Measurements from ENCODE around the gene B4GALT6. TPM values are rescaled to one million over a fixed set of nuclear protein-coding genes. Genes with fewer than 3 reads are reported as not detected.

B4GALT6 gene
- total RNA-seq, 1 donor from 2014 or later = 17.7 TPM

DNA sequence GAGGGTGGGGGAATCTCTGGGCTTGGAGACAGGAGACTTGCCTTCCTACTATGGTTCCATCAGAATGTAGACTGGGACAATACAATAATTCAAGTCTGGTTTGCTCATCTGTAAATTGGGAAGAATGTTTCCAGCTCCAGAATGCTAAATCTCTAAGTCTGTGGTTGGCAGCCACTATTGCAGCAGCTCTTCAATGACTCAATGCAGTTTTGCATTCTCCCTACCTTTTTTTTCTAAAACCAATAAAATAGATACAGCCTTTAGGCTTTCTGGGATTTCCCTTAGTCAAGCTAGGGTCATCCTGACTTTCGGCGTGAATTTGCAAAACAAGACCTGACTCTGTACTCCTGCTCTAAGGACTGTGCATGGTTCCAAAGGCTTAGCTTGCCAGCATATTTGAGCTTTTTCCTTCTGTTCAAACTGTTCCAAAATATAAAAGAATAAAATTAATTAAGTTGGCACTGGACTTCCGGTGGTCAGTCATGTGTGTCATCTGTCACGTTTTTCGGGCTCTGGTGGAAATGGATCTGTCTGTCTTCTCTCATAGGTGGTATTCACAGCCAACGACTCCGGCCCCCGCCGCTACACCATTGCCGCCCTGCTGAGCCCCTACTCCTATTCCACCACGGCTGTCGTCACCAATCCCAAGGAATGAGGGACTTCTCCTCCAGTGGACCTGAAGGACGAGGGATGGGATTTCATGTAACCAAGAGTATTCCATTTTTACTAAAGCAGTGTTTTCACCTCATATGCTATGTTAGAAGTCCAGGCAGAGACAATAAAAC lies 86.2 kb downstream of the B4GALT6 start:
- peaks cover 17% of the 10 kb centered on the region for H3K4me1 Mint-ChIP-seq (ENCODE audit: low read depth, unreplicated experiment)
- H2AFZ ChIP-seq (ENCODE audit: low read depth, low read length) = no peak overlapping the region
- peaks cover 2% of the 10 kb centered on the region for H3K9me3 Mint-ChIP-seq (ENCODE audit: unreplicated experiment)
- no peak overlapping the region for H3K9ac ChIP-seq (ENCODE audit: low read length)
- H3K9me3 ChIP-seq (ENCODE audit: insufficient read depth, low read depth, low read length) = no peaks in the 10 kb centered on the region
- no peak overlapping the region for H3K27ac Mint-ChIP-seq (ENCODE audit: unreplicated experiment)
- H3K27me3 ChIP-seq (ENCODE audit: insufficient read depth, low read length) = no peaks in the 10 kb centered on the region
- H3K4me3 ChIP-seq (ENCODE audit: insufficient read depth, low read depth, low read length) = no peak overlapping the region
- H3K4me1 ChIP-seq (ENCODE audit: insufficient read depth, low read length) = peaks cover 1% of the 10 kb centered on the region
- DNase-seq (ENCODE audit: low read depth) (no peak), FAIRE-seq (no peak)
- no peak overlapping the region for H3K4me2 ChIP-seq (ENCODE audit: low read length)
- no peak overlapping the region for H3K27ac ChIP-seq (ENCODE audit: low read depth, low read length)
- TF ChIP-seq, protein P1, sequence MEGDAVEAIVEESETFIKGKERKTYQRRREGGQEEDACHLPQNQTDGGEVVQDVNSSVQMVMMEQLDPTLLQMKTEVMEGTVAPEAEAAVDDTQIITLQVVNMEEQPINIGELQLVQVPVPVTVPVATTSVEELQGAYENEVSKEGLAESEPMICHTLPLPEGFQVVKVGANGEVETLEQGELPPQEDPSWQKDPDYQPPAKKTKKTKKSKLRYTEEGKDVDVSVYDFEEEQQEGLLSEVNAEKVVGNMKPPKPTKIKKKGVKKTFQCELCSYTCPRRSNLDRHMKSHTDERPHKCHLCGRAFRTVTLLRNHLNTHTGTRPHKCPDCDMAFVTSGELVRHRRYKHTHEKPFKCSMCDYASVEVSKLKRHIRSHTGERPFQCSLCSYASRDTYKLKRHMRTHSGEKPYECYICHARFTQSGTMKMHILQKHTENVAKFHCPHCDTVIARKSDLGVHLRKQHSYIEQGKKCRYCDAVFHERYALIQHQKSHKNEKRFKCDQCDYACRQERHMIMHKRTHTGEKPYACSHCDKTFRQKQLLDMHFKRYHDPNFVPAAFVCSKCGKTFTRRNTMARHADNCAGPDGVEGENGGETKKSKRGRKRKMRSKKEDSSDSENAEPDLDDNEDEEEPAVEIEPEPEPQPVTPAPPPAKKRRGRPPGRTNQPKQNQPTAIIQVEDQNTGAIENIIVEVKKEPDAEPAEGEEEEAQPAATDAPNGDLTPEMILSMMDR (IDR thresholded peaks at IDR 0.05; ENCODE audit: insufficient read depth, low read depth, low read length) = no peak
- TF ChIP-seq EZH2 (IDR thresholded peaks at IDR 0.05; ENCODE audit: insufficient read depth, low read length) = no peak
- H4K20me1 ChIP-seq (ENCODE audit: insufficient read depth, low read length) = no peaks in the 10 kb centered on the region
- H3K4me3 Mint-ChIP-seq (ENCODE audit: unreplicated experiment) = no peak overlapping the region
- no peaks in the 10 kb centered on the region for H3K27me3 Mint-ChIP-seq (ENCODE audit: low read depth, unreplicated experiment)
- H3K79me2 ChIP-seq (ENCODE audit: insufficient read depth, low read length) = no peaks in the 10 kb centered on the region
- H3K36me3 Mint-ChIP-seq (ENCODE audit: low read depth, unreplicated experiment) = no peaks in the 10 kb centered on the region
- no peaks in the 10 kb centered on the region for H3K36me3 ChIP-seq (ENCODE audit: insufficient read depth, low read length)

DNA sequence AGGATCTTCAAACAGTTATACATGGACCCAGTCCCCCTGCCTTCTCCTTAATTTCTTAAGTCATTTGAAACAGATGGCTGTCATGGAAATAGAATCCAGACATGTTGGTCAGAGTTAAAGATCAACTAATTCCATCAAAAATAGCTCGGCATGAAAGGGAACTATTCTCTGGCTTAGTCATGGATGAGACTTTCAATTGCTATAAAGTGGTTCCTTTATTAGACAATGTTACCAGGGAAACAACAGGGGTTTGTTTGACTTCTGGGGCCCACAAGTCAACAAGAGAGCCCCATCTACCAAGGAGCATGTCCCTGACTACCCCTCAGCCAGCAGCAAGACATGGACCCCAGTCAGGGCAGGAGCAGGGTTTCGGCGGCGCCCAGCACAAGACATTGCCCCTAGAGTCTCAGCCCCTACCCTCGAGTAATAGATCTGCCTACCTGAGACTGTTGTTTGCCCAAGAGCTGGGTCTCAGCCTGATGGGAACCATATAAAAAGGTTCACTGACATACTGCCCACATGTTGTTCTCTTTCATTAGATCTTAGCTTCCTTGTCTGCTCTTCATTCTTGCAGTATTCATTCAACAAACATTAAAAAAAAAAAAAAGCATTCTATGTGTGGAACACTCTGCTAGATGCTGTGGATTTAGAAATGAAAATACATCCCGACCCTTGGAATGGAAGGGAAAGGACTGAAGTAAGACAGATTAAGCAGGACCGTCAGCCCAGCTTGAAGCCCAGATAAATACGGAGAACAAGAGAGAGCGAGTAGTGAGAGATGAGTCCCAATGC lies 88.1 kb downstream of the B4GALT6 start:
- no peak overlapping the region for H3K4me3 Mint-ChIP-seq (ENCODE audit: unreplicated experiment)
- no peak overlapping the region for H3K4me2 ChIP-seq (ENCODE audit: low read length)

More for the DNA sequence above, 88.1 kb downstream of the B4GALT6 start:
- TF ChIP-seq, protein P1 (IDR thresholded peaks at IDR 0.05; ENCODE audit: insufficient read depth, low read depth, low read length) = no peak
- TF ChIP-seq EZH2 (IDR thresholded peaks at IDR 0.05; ENCODE audit: insufficient read depth, low read length) = no peak
- H4K20me1 ChIP-seq (ENCODE audit: insufficient read depth, low read length) = no peaks in the 10 kb centered on the region
- Mint-ChIP-seq H3K9me3 (ENCODE audit: unreplicated experiment) (peaks cover 2% of the 10 kb centered on the region), H3K36me3 (ENCODE audit: low read depth, unreplicated experiment) (no peaks in the 10 kb centered on the region), H3K27ac (ENCODE audit: unreplicated experiment) (peak overlapping the region; percentile 94), H3K4me1 (ENCODE audit: low read depth, unreplicated experiment) (peaks cover 17% of the 10 kb centered on the region), H3K27me3 (ENCODE audit: low read depth, unreplicated experiment) (no peaks in the 10 kb centered on the region)
- H3K4me3 ChIP-seq (ENCODE audit: insufficient read depth, low read depth, low read length) = no peak overlapping the region
- FAIRE-seq (no peak), DNase-seq (ENCODE audit: low read depth) (peak; percentile 46)
- H3K27me3 ChIP-seq (ENCODE audit: insufficient read depth, low read length) = no peaks in the 10 kb centered on the region
- no peak overlapping the region for H3K9ac ChIP-seq (ENCODE audit: low read length)
- H3K36me3 ChIP-seq (ENCODE audit: insufficient read depth, low read length) = no peaks in the 10 kb centered on the region
- H3K4me1 ChIP-seq (ENCODE audit: insufficient read depth, low read length) = no peaks in the 10 kb centered on the region
- H3K79me2 ChIP-seq (ENCODE audit: insufficient read depth, low read length) = no peaks in the 10 kb centered on the region
- peak overlapping the region; percentile 38 for H3K27ac ChIP-seq (ENCODE audit: low read depth, low read length)
- no peak overlapping the region for H2AFZ ChIP-seq (ENCODE audit: low read depth, low read length)
- no peaks in the 10 kb centered on the region for H3K9me3 ChIP-seq (ENCODE audit: insufficient read depth, low read depth, low read length)
